Measurements from ENCODE around the gene GSTA3. TPM values are rescaled to one million over a fixed set of nuclear protein-coding genes. Genes with fewer than 3 reads are reported as not detected.
"Not testable (repeated sequence)": the region's sequence is repeated elsewhere in the genome, so short reads cannot be mapped to it uniquely, and the experiment has no call there.

GSTA3 gene
- total RNA-seq, 4 donors from 2014 or later, result not detected

GRCh38 chr6:52925042-52925441 lies 15.5 kb upstream of the GSTA3 start:
- DNase-seq (ENCODE audit: low spot score) (no peak), ATAC-seq (ENCODE audit: low FRiP score) (no peak)
- no peak for TF ChIP-seq CTCF (IDR thresholded peaks at IDR 0.05)

GRCh38 chr6:52923689-52924088 lies 14.2 kb upstream of the GSTA3 start:
- not testable (repeated sequence) for DNase-seq (ENCODE audit: low spot score); ATAC-seq (ENCODE audit: low FRiP score)

- no peak for TF ChIP-seq CTCF (IDR thresholded peaks at IDR 0.05)
- ATAC-seq (ENCODE audit: low FRiP score) (no peak), DNase-seq (ENCODE audit: low spot score) (no peak)
Observed at GRCh38 chr6:52922161-52922560, 12.7 kb upstream of the GSTA3 start.

- TF ChIP-seq CTCF (IDR thresholded peaks at IDR 0.05), result no peak
- ATAC-seq (ENCODE audit: low FRiP score), result no peak
- DNase-seq (ENCODE audit: low spot score), result no peak
Observed at GRCh38 chr6:52921743-52922142, 12.2 kb upstream of the GSTA3 start.

- not testable (repeated sequence) for ATAC-seq (ENCODE audit: low FRiP score); DNase-seq (ENCODE audit: low spot score)
Observed at GRCh38 chr6:52919511-52919910, 10.0 kb upstream of the GSTA3 start.

GRCh38 chr6:52918771-52919170 lies 9.3 kb upstream of the GSTA3 start:
- DNase-seq (ENCODE audit: low spot score); ATAC-seq (ENCODE audit: low FRiP score): not testable (repeated sequence)

GRCh38 chr6:52918027-52918686 lies 8.7 kb upstream of the GSTA3 start:
- not testable (repeated sequence) for ATAC-seq (ENCODE audit: low FRiP score); DNase-seq (ENCODE audit: low spot score)

GRCh38 chr6:52914516-52914915 lies 5.0 kb upstream of the GSTA3 start:
- ATAC-seq (ENCODE audit: low FRiP score), result no peak
- TF ChIP-seq CTCF (IDR thresholded peaks at IDR 0.05), result no peak
- no peak for DNase-seq (ENCODE audit: low spot score)

- TF ChIP-seq CTCF (IDR thresholded peaks at IDR 0.05), result no peak
- no peak for ATAC-seq (ENCODE audit: low FRiP score)
- no peak for DNase-seq (ENCODE audit: low spot score)
Observed at GRCh38 chr6:52910091-52910490, 593 bp upstream of the GSTA3 start.

Data from omental fat pad (tissue), 4 donors.